Measurements from ENCODE around the gene RCC1. TPM values are rescaled to one million over a fixed set of nuclear protein-coding genes. Genes with fewer than 3 reads are reported as not detected.

The RCC1 gene
- total and polyA plus RNA-seq, 4 donors = 22.9 to 34.3 (median 28.8) TPM

- peak overlapping the region; percentile 41 to 96 for H3K9ac ChIP-seq (ENCODE audit: insufficient read depth in 1 of 2, low read length in 2 of 2)
- WGBS, 2 donors = 4 to 5% methylated on average over 11 of the region's 11 CpGs
- peak overlapping the region; percentile 92 for H3K4me3 ChIP-seq
- H3K4me1 ChIP-seq (ENCODE audit: control insufficient read depth in 5 of 5, insufficient read depth in 5 of 5, low read length in 5 of 5) = peaks cover 9 to 32% (median 15%) of the 10 kb centered on the region in 5 donors
- H3K36me3 ChIP-seq (ENCODE audit: control insufficient read depth in 4 of 4, insufficient read depth in 4 of 4, low read length in 4 of 4) = peaks cover 22 to 36% (median 33%) of the 10 kb centered on the region in 4 donors
- TF ChIP-seq CTCF (IDR thresholded peaks at IDR 0.05; ENCODE audit: control extremely low read depth, extremely low read depth) = no peak
- H3K27me3 ChIP-seq (ENCODE audit: control insufficient read depth in 3 of 3, insufficient read depth in 3 of 3, low read length in 2 of 3) = no peaks in the 10 kb centered on the region
- no peak for ATAC-seq (ENCODE audit: insufficient read depth, low FRiP score)
- peak overlapping the region; percentile 76 to 83 for H3K27ac ChIP-seq (ENCODE audit: low read depth in 1 of 2, low read length in 1 of 2)
- DNase-seq = peak in 1 of 3 donors; percentile 3
- H3K9me3 ChIP-seq (ENCODE audit: control insufficient read depth in 4 of 4, insufficient read depth in 3 of 4, low read length in 3 of 4) = no peaks in the 10 kb centered on the region
These were observed 1.4 kb downstream of the RCC1 start for GRCh38 chr1:28507247-28507645.

GRCh38 chr1:28507646-28508434, 2.0 kb downstream of the RCC1 start:
- no peaks in the 10 kb centered on the region for H3K27me3 ChIP-seq (ENCODE audit: control insufficient read depth in 3 of 3, insufficient read depth in 3 of 3, low read length in 2 of 3)
- no peak for TF ChIP-seq CTCF (IDR thresholded peaks at IDR 0.05; ENCODE audit: control extremely low read depth, extremely low read depth)
- no peaks in the 10 kb centered on the region for H3K9me3 ChIP-seq (ENCODE audit: control insufficient read depth in 4 of 4, insufficient read depth in 3 of 4, low read length in 3 of 4)
- WGBS, 2 donors = 22 to 23% methylated on average over 10 of the region's 10 CpGs
- peak overlapping the region; percentile 10 to 76 for H3K27ac ChIP-seq (ENCODE audit: low read depth in 1 of 2, low read length in 1 of 2)
- peak overlapping the region; percentile 27 for H3K4me3 ChIP-seq
- ATAC-seq (ENCODE audit: insufficient read depth, low FRiP score) (no peak), DNase-seq (no peak)
- H3K9ac ChIP-seq (ENCODE audit: insufficient read depth in 1 of 2, low read length in 2 of 2) = peak overlapping the region; percentile 41 to 96
- peaks cover 24 to 36% (median 33%) of the 10 kb centered on the region in 4 donors for H3K36me3 ChIP-seq (ENCODE audit: control insufficient read depth in 4 of 4, insufficient read depth in 4 of 4, low read length in 4 of 4)
- peaks cover 9 to 32% (median 15%) of the 10 kb centered on the region in 5 donors for H3K4me1 ChIP-seq (ENCODE audit: control insufficient read depth in 5 of 5, insufficient read depth in 5 of 5, low read length in 5 of 5)

- peak overlapping the region in 1 of 2 donors; percentile 96 for H3K9ac ChIP-seq (ENCODE audit: insufficient read depth in 1 of 2, low read length in 2 of 2)
- no peaks in the 10 kb centered on the region for H3K27me3 ChIP-seq (ENCODE audit: control insufficient read depth in 3 of 3, insufficient read depth in 3 of 3, low read length in 2 of 3)
- no peaks in the 10 kb centered on the region for H3K9me3 ChIP-seq (ENCODE audit: control insufficient read depth in 4 of 4, insufficient read depth in 3 of 4, low read length in 3 of 4)
- H3K27ac ChIP-seq (ENCODE audit: low read depth in 1 of 2, low read length in 1 of 2) = peak overlapping the region; percentile 41 to 70
- TF ChIP-seq CTCF (IDR thresholded peaks at IDR 0.05; ENCODE audit: control extremely low read depth, extremely low read depth) = no peak
- DNase-seq = no peak
- no peak for ATAC-seq (ENCODE audit: insufficient read depth, low FRiP score)
- peaks cover 25 to 37% (median 36%) of the 10 kb centered on the region in 4 donors for H3K36me3 ChIP-seq (ENCODE audit: control insufficient read depth in 4 of 4, insufficient read depth in 4 of 4, low read length in 4 of 4)
- WGBS, 2 donors = 25 to 35% methylated on average over 5 of the region's 5 CpGs
- H3K4me3 ChIP-seq = no peak overlapping the region
- peaks cover 9 to 32% (median 15%) of the 10 kb centered on the region in 5 donors for H3K4me1 ChIP-seq (ENCODE audit: control insufficient read depth in 5 of 5, insufficient read depth in 5 of 5, low read length in 5 of 5)
These were observed 2.6 kb downstream of the RCC1 start for GRCh38 chr1:28508435-28508754.
